HepG2 (cell line): ENCODE measurements around the gene ANK3. TPM values are rescaled to one million over a fixed set of nuclear protein-coding genes. Genes with fewer than 3 reads are reported as not detected.

Source experiments
- ATAC-seq: fragments of 200-7000 bp; cut with Tn5 transposase; 3 replicates; pipeline ENCODE4 v1.9.1; 2020; ENCODE audit warnings: mild to moderate bottlenecking, moderate library complexity
- BruUV-seq: library from RNA; stranded (reverse); fragments of 400-500 nt; replicated peaks from 2 replicates; lab custom pipeline; 2021; lab: Mats Ljungman, UMichigan
- CTCF ChIA-PET: fragments of 300-600 bp; formaldehyde crosslinking; extraction: SDS; loops from one replicate; lab custom pipeline; 2021; ENCODE audit warnings: low total read pairs, inconsistent platforms, low intra/inter-chr PET ratio; lab: Yijun Ruan, JAX
- POLR2A ChIA-PET: fragments of 350-600 bp; sonication (Branson Sonifier 250); formaldehyde crosslinking; loops from one replicate; lab custom pipeline; 2020; ENCODE audit warnings: antibody characterized with exemption, inconsistent platforms; lab: Yijun Ruan, JAX
- DNase-seq: peaks from one replicate; pipeline ENCODE4 v3.0.0-alpha.2; 2015; ENCODE audit warnings: low spot score
- FAIRE-seq: peaks from 3 replicates; lab custom pipeline; 2011; peaks lifted over from hg19 to GRCh38; lab: Jason Lieb, UNC
- H2AFZ ChIP-seq: one replicate; pipeline ENCODE4 v1.6.1; 2011; ENCODE audit warnings: low read length, inconsistent platforms
- H3K27ac ChIP-seq: fragments of 300-600 bp; 3 replicates; pipeline ENCODE4 v1.8.0; 2011; ENCODE audit warnings: mixed run types, mild to moderate bottlenecking, mixed read lengths, low read length, inconsistent platforms; ENCODE audit not compliant: insufficient read depth; ENCODE audit errors: extremely low read length
- H3K27me3 ChIP-seq, 2 experiments: fragments of 200-600 bp in 1 of 2; 2 replicates in 1 of 2; 3 replicates in 1 of 2; pipeline versions ENCODE4 v1.6.0 to v1.8.0; 2011; ENCODE audit warnings: low read length in 2 of 2, mild to moderate bottlenecking in 2 of 2, moderate library complexity in 2 of 2, inconsistent platforms in 1 of 2; ENCODE audit not compliant: insufficient read depth in 2 of 2, control insufficient read depth in 1 of 2
- H3K36me3 ChIP-seq, 2 experiments: fragments of 200-600 bp in 1 of 2; replicated peaks in 1 of 2; 2 replicates in 1 of 2; 3 replicates in 1 of 2; pipeline versions ENCODE4 v1.5.1 to v1.8.0; 2011; ENCODE audit warnings: low read length in 2 of 2, inconsistent platforms in 1 of 2; ENCODE audit not compliant: insufficient read depth in 2 of 2, control insufficient read depth in 1 of 2
- H3K4me1 ChIP-seq: 2 replicates; pipeline ENCODE4 v1.5.1; 2012; ENCODE audit warnings: low read length, inconsistent platforms; ENCODE audit not compliant: insufficient read depth
- H3K4me2 ChIP-seq: 2 replicates; pipeline ENCODE4 v1.6.0; 2011; ENCODE audit warnings: low read depth, low read length, inconsistent platforms
- H3K4me3 ChIP-seq, 3 experiments: fragments of 200-600 bp in 1 of 3; sonication (generic), shearing (Covaris generic) in 1 of 3; replicated peaks in 1 of 3; 2 replicates each; pipeline ENCODE4 v1.5.1; 2011 to 2016; ENCODE audit warnings: low read length in 3 of 3, inconsistent platforms in 2 of 3, low read depth in 2 of 3, mild to moderate bottlenecking in 2 of 3, control low read depth in 1 of 3, mixed read lengths in 1 of 3; ENCODE audit not compliant: insufficient read depth in 1 of 3
- H3K79me2 ChIP-seq: one replicate; pipeline ENCODE4 v1.6.1; 2011; ENCODE audit warnings: low read length, inconsistent platforms; ENCODE audit not compliant: insufficient read depth
- H3K9ac ChIP-seq: 2 replicates; pipeline ENCODE4 v1.6.0; 2011; ENCODE audit warnings: mild to moderate bottlenecking, low read depth, low read length, inconsistent platforms; ENCODE audit not compliant: insufficient read depth
- H3K9me3 ChIP-seq: 2 replicates; pipeline ENCODE4 v1.5.1; 2012; ENCODE audit warnings: mild to moderate bottlenecking, low read length
- H4K20me1 ChIP-seq: 2 replicates; pipeline ENCODE4 v1.6.0; 2011; ENCODE audit warnings: inconsistent platforms, mild to moderate bottlenecking, low read length, moderate library complexity; ENCODE audit not compliant: insufficient read depth
- MED13 ChIP-seq: sonication (generic); formaldehyde crosslinking; IDR thresholded peaks from 2 replicates; pipeline ENCODE4 v1.5.0; 2020; ENCODE audit warnings: missing genetic modification reagents
- PCBP2 ChIP-seq: fragments of 200-400 bp; formaldehyde crosslinking; optimal IDR thresholded peaks from 2 replicates; pipeline ENCODE3; 2018; ENCODE audit warnings: low read length, low read depth; ENCODE audit not compliant: poor library complexity, severe bottlenecking
- SRSF4 ChIP-seq: fragments of 200-400 bp; formaldehyde crosslinking; IDR thresholded peaks from one replicate; pipeline ENCODE4 v1.6.1; 2018; ENCODE audit warnings: mild to moderate bottlenecking, low read depth, low read length, moderate library complexity; ENCODE audit not compliant: poor library complexity, severe bottlenecking
- SUZ12 ChIP-seq: fragments of 150-350 bp; IDR thresholded peaks from 2 replicates; pipeline ENCODE4 v1.6.1; 2014; ENCODE audit warnings: low read depth, low read length
- ZNF205 ChIP-seq: IDR thresholded peaks from 2 replicates; pipeline ENCODE4 v1.6.1; 2018; ENCODE audit warnings: missing biosample characterization, missing genetic modification reagents
- ZNF225 ChIP-seq: sonication (generic); formaldehyde crosslinking; IDR thresholded peaks from 2 replicates; pipeline ENCODE4 v1.4.0; 2020; ENCODE audit warnings: mild to moderate bottlenecking, missing genetic modification reagents
- ZNF446 ChIP-seq: sonication (generic); formaldehyde crosslinking; IDR thresholded peaks from 2 replicates; pipeline ENCODE4 v1.5.0; 2020; ENCODE audit warnings: mild to moderate bottlenecking, missing genetic modification reagents
- WGBS: methylation state at CpG from one replicate; pipeline ENCODE4 v1.1.6; 2017; ENCODE audit warnings: low lambda C conversion rate; 5-methylcytosine and 5-hydroxymethylcytosine counted together
- in situ Hi-C: cut with HindIII; loops from 2 replicates; pipeline ENCODE4 v1.10.0; 2017; ENCODE audit warnings: low pct_unique_long_range_greater_than_20kb; ENCODE audit not compliant: extremely low pct_ligation_motif_present
- intact Hi-C: fragments of 100-400 bp; cut with micrococcal nuclease; formaldehyde crosslinking; loops from one replicate; pipeline ENCODE4 v1.10.0; 2022; ENCODE audit not compliant: unreplicated experiment
- polyA plus RNA-seq, 8 experiments: library from polyadenylated mRNA; depleted of rRNA in 3 of 8; stranded (reverse) in 7 of 8; unstranded in 1 of 8; fragments of >200 nt; fragmentation: Illumina TruSeq in 4 of 8; extraction: Trizol in 4 of 8; gene quantifications; 2 replicates each; pipeline versions ENCODE4 v1.2.1 to v1.2.3, GENCODE V29; 2011 to 2016; ENCODE audit warnings: low read depth in 4 of 8, missing spikeins in 1 of 8, mixed read lengths in 1 of 8; ENCODE audit not compliant: insufficient read depth in 1 of 8
- total RNA-seq, 5 experiments: library from RNA; depleted of rRNA; stranded (reverse); fragments of >200 nt; fragmentation: Illumina TruSeq; extraction: Trizol; gene quantifications; 2 replicates each; pipeline ENCODE4 v1.2.3, GENCODE V29; 2016; ENCODE audit warnings: low read depth in 1 of 5
- TF ChIP-seq, protein P1 (sequence below): sonication (generic); formaldehyde crosslinking; conservative IDR thresholded peaks from 2 replicates; pipeline ENCODE4 v1.4.0; 2020; ENCODE audit warnings: missing genetic modification reagents
- TF ChIP-seq, protein P2 (sequence below): sonication (generic); formaldehyde crosslinking; IDR thresholded peaks from 2 replicates; pipeline ENCODE4 v1.4.0; 2020; ENCODE audit warnings: low read depth, missing genetic modification reagents
- TF ChIP-seq, protein P3 (sequence below): sonication (generic); formaldehyde crosslinking; IDR thresholded peaks from 2 replicates; pipeline ENCODE4 v1.9.0; 2021; ENCODE audit warnings: missing genetic modification reagents, borderline replicate concordance
- TF ChIP-seq, protein P4 (sequence below): sonication (generic); formaldehyde crosslinking; IDR thresholded peaks from 2 replicates; pipeline ENCODE4 v1.5.1; 2020; ENCODE audit warnings: mild to moderate bottlenecking, missing genetic modification reagents, borderline replicate concordance

The ANK3 gene
- total and polyA plus RNA-seq, 2 of the 13 experiments (the other 11 are each of a cell fraction or from before 2014, with no cell fraction given), result not detected

DNA sequence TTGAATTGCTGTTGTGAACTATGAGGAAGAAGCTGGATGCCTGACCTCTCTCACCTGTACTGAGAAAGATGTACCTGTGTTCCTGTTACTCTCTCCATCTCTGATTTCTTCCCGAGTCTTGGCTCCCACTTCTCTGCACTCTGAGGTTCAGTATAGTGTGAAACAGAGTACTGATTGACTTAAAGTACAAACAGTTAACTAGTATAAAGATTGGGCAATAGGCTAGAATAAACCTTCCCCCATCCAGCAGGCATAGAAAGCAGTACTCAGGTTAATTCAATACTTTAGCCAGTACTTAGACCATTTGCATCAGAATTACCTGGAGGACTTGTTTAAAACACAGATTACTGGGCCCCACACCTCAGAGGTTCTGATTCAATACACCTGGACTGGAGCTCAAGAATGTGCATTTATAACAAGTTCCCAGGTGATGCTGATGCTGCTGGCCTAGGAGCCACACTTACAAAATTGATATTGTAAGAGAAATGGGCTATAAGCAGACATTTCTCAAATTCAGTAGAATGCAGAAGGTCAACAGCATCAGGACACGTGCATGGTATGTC is 51.6 kb downstream of the ANK3 start:
- WGBS, result 0% methylated on average over 2 of the region's 2 CpGs
- POLR2A ChIA-PET, result no interaction called here
- Histone ChIP-seq H3K36me3 (no peaks in the 10 kb centered on the region), H3K27ac (no peak overlapping the region), H3K4me3 (no peak overlapping the region), H3K27me3 (no peaks in the 10 kb centered on the region), H3K9ac (no peak overlapping the region), H3K4me2 (no peak overlapping the region), H3K9me3 (no peaks in the 10 kb centered on the region), H3K4me1 (no peaks in the 10 kb centered on the region), H4K20me1 (no peaks in the 10 kb centered on the region), H3K79me2 (no peaks in the 10 kb centered on the region), H2AFZ (no peak overlapping the region)
- ATAC-seq (no peak), DNase-seq (no peak), FAIRE-seq (no peak)
- in situ Hi-C loops, result no loop called here
- no TSS peak for BruUV-seq
- CTCF ChIA-PET, result no interaction called here
- intact Hi-C loops, result no loop called here
- TF ChIP-seq, protein P1, sequence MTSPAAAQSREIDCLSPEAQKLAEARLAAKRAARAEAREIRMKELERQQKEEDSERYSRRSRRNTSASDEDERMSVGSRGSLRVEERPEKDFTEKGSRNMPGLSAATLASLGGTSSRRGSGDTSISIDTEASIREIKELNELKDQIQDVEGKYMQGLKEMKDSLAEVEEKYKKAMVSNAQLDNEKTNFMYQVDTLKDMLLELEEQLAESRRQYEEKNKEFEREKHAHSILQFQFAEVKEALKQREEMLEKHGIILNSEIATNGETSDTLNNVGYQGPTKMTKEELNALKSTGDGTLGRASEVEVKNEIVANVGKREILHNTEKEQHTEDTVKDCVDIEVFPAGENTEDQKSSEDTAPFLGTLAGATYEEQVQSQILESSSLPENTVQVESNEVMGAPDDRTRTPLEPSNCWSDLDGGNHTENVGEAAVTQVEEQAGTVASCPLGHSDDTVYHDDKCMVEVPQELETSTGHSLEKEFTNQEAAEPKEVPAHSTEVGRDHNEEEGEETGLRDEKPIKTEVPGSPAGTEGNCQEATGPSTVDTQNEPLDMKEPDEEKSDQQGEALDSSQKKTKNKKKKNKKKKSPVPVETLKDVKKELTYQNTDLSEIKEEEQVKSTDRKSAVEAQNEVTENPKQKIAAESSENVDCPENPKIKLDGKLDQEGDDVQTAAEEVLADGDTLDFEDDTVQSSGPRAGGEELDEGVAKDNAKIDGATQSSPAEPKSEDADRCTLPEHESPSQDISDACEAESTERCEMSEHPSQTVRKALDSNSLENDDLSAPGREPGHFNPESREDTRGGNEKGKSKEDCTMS, result no peak
- TF ChIP-seq PCBP2 (no peak), ZNF205 (CRISPR knock-in tag) (no peak), MED13 (CRISPR knock-in tag) (no peak), SRSF4 (no peak), SUZ12 (no peak), ZNF446 (no peak), ZNF225 (CRISPR knock-in tag) (no peak)
- TF ChIP-seq, protein P2, sequence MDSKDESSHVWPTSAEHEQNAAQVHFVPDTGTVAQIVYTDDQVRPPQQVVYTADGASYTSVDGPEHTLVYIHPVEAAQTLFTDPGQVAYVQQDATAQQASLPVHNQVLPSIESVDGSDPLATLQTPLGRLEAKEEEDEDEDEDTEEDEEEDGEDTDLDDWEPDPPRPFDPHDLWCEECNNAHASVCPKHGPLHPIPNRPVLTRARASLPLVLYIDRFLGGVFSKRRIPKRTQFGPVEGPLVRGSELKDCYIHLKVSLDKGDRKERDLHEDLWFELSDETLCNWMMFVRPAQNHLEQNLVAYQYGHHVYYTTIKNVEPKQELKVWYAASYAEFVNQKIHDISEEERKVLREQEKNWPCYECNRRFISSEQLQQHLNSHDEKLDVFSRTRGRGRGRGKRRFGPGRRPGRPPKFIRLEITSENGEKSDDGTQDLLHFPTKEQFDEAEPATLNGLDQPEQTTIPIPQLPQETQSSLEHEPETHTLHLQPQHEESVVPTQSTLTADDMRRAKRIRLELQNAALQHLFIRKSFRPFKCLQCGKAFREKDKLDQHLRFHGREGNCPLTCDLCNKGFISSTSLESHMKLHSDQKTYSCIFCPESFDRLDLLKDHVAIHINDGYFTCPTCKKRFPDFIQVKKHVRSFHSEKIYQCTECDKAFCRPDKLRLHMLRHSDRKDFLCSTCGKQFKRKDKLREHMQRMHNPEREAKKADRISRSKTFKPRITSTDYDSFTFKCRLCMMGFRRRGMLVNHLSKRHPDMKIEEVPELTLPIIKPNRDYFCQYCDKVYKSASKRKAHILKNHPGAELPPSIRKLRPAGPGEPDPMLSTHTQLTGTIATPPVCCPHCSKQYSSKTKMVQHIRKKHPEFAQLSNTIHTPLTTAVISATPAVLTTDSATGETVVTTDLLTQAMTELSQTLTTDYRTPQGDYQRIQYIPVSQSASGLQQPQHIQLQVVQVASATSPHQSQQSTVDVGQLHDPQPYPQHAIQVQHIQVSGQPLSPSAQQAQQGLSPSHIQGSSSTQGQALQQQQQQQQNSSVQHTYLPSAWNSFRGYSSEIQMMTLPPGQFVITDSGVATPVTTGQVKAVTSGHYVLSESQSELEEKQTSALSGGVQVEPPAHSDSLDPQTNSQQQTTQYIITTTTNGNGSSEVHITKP (CRISPR knock-in tag), result no peak
- TF ChIP-seq, protein P3, sequence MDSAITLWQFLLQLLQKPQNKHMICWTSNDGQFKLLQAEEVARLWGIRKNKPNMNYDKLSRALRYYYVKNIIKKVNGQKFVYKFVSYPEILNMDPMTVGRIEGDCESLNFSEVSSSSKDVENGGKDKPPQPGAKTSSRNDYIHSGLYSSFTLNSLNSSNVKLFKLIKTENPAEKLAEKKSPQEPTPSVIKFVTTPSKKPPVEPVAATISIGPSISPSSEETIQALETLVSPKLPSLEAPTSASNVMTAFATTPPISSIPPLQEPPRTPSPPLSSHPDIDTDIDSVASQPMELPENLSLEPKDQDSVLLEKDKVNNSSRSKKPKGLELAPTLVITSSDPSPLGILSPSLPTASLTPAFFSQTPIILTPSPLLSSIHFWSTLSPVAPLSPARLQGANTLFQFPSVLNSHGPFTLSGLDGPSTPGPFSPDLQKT (CRISPR knock-in tag), result no peak
- TF ChIP-seq, protein P4, sequence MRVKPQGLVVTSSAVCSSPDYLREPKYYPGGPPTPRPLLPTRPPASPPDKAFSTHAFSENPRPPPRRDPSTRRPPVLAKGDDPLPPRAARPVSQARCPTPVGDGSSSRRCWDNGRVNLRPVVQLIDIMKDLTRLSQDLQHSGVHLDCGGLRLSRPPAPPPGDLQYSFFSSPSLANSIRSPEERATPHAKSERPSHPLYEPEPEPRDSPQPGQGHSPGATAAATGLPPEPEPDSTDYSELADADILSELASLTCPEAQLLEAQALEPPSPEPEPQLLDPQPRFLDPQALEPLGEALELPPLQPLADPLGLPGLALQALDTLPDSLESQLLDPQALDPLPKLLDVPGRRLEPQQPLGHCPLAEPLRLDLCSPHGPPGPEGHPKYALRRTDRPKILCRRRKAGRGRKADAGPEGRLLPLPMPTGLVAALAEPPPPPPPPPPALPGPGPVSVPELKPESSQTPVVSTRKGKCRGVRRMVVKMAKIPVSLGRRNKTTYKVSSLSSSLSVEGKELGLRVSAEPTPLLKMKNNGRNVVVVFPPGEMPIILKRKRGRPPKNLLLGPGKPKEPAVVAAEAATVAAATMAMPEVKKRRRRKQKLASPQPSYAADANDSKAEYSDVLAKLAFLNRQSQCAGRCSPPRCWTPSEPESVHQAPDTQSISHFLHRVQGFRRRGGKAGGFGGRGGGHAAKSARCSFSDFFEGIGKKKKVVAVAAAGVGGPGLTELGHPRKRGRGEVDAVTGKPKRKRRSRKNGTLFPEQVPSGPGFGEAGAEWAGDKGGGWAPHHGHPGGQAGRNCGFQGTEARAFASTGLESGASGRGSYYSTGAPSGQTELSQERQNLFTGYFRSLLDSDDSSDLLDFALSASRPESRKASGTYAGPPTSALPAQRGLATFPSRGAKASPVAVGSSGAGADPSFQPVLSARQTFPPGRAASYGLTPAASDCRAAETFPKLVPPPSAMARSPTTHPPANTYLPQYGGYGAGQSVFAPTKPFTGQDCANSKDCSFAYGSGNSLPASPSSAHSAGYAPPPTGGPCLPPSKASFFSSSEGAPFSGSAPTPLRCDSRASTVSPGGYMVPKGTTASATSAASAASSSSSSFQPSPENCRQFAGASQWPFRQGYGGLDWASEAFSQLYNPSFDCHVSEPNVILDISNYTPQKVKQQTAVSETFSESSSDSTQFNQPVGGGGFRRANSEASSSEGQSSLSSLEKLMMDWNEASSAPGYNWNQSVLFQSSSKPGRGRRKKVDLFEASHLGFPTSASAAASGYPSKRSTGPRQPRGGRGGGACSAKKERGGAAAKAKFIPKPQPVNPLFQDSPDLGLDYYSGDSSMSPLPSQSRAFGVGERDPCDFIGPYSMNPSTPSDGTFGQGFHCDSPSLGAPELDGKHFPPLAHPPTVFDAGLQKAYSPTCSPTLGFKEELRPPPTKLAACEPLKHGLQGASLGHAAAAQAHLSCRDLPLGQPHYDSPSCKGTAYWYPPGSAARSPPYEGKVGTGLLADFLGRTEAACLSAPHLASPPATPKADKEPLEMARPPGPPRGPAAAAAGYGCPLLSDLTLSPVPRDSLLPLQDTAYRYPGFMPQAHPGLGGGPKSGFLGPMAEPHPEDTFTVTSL (CRISPR knock-in tag), result no peak
